Ishikawa (cell line): ENCODE data around the gene FOXA3.

Experiments
- EGR1 ChIP-seq: IDR thresholded peaks from 2 replicates; pipeline ENCODE4 v1.6.1; 2012
- FOXM1 ChIP-seq: IDR thresholded peaks from 2 replicates; pipeline ENCODE4 v1.6.1; 2012; ENCODE audit warnings: low read depth, borderline replicate concordance
- TAF1 ChIP-seq: IDR thresholded peaks from 2 replicates; pipeline ENCODE4 v1.6.1; 2012; ENCODE audit warnings: low read depth, mild to moderate bottlenecking
- TCF12 ChIP-seq: IDR thresholded peaks from 2 replicates; pipeline ENCODE4 v1.6.1; 2012; ENCODE audit warnings: low read depth
- TF ChIP-seq, protein P1 (sequence below): IDR thresholded peaks from 2 replicates; pipeline ENCODE4 v1.6.1; 2012; ENCODE audit warnings: low read depth, mild to moderate bottlenecking
- TF ChIP-seq, protein P2 (sequence below): IDR thresholded peaks from 2 replicates; pipeline ENCODE4 v1.6.1; 2012
- TF ChIP-seq, protein P3 (sequence below): IDR thresholded peaks from 2 replicates; pipeline ENCODE4 v1.6.1; 2012

DNA sequence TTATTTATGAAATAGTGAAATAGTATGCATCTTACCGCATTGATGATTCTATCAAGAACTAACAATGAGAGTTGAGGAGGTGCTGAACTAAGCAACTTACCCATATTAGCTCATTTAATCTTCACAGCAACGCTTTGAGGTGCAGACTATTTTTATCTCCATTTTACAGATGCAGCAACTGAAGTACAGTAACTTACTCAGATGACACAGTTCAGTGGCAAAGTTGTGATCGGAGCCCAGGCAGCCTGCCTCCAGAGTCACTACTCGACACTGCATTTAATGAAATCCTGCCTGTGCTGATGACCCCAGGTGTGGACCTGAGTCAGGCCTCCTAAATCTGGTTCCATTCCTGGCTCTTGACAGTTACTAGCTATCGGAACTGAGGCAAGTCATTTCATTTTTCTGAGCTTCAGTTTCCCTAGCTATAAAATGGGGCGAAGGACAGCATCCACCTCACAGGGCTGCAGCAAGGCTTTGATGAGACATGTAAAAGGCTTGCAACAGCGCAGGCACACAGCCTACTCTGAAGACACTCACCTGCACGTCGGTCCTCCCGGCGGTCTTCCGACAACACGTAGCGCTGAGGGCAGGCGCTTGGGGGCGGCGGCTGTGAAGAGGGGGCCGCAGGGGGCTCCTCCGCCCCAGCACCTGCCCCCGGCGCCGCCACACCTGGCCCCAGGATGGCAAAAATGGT, 36.8 kb downstream of the FOXA3 start:
- TF ChIP-seq, protein P1, sequence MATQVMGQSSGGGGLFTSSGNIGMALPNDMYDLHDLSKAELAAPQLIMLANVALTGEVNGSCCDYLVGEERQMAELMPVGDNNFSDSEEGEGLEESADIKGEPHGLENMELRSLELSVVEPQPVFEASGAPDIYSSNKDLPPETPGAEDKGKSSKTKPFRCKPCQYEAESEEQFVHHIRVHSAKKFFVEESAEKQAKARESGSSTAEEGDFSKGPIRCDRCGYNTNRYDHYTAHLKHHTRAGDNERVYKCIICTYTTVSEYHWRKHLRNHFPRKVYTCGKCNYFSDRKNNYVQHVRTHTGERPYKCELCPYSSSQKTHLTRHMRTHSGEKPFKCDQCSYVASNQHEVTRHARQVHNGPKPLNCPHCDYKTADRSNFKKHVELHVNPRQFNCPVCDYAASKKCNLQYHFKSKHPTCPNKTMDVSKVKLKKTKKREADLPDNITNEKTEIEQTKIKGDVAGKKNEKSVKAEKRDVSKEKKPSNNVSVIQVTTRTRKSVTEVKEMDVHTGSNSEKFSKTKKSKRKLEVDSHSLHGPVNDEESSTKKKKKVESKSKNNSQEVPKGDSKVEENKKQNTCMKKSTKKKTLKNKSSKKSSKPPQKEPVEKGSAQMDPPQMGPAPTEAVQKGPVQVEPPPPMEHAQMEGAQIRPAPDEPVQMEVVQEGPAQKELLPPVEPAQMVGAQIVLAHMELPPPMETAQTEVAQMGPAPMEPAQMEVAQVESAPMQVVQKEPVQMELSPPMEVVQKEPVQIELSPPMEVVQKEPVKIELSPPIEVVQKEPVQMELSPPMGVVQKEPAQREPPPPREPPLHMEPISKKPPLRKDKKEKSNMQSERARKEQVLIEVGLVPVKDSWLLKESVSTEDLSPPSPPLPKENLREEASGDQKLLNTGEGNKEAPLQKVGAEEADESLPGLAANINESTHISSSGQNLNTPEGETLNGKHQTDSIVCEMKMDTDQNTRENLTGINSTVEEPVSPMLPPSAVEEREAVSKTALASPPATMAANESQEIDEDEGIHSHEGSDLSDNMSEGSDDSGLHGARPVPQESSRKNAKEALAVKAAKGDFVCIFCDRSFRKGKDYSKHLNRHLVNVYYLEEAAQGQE: no peak
- no peak for TF ChIP-seq EGR1
- no peak for TF ChIP-seq FOXM1
- TF ChIP-seq TCF12: no peak
- TF ChIP-seq, protein P2, sequence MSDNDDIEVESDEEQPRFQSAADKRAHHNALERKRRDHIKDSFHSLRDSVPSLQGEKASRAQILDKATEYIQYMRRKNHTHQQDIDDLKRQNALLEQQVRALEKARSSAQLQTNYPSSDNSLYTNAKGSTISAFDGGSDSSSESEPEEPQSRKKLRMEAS: no peak
- TF ChIP-seq, protein P3, sequence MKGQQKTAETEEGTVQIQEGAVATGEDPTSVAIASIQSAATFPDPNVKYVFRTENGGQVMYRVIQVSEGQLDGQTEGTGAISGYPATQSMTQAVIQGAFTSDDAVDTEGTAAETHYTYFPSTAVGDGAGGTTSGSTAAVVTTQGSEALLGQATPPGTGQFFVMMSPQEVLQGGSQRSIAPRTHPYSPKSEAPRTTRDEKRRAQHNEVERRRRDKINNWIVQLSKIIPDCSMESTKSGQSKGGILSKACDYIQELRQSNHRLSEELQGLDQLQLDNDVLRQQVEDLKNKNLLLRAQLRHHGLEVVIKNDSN: no peak
- TF ChIP-seq TAF1: no peak
